ENCODE measurements around the gene SGIP1. TPM values are rescaled to one million over a fixed set of nuclear protein-coding genes. Genes with fewer than 3 reads are reported as not detected.

Gene SGIP1
- total and polyA plus RNA-seq, 2 experiments from 2014 or later: 2.4 to 6.1 TPM

DNA sequence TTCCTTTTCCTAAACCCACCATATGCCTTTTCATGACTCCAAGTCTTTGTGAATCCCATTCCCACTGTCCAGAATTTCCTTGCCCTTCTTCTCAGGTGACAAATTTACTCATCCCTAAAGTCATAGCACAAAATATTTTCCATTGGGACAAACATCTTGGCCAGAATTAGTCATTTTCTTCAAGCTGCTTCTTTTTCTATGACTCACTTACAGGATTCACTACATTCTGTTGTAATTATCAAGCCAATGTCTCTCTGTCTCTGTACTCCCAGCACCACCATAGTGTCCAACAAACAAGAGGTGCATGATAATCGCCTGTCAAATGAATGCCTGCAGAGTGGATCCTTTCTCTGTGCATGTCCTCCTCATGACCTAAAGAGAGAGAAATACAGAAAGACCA, 37.8 kb downstream of the SGIP1 start:
- TF ChIP-seq ETS1 (IDR thresholded peaks at IDR 0.05): no peak
- TF ChIP-seq REST (IDR thresholded peaks at IDR 0.05; ENCODE audit: unreplicated experiment): no peak
- TF ChIP-seq EZH2 (IDR thresholded peaks at IDR 0.05; ENCODE audit: low read depth, unreplicated experiment): no peak
- no peak for TF ChIP-seq STAT1 (IDR thresholded peaks at IDR 0.05; ENCODE audit: unreplicated experiment)
- TF ChIP-seq ZNF331 (CRISPR knock-in tag; IDR thresholded peaks at IDR 0.05; ENCODE audit: low read depth): no peak
- no peak for TF ChIP-seq EZH2phosphoT487 (IDR thresholded peaks at IDR 0.05; ENCODE audit: unreplicated experiment)
- no peak for TF ChIP-seq CTCF (conservative IDR thresholded peaks at IDR 0.05; ENCODE audit: low read depth in 2 of 2)
- TF ChIP-seq CREB1 (CRISPR knock-in tag; IDR thresholded peaks at IDR 0.05; ENCODE audit: low read depth): no peak
- TF ChIP-seq JUNB (IDR thresholded peaks at IDR 0.05; ENCODE audit: unreplicated experiment): no peak
- no peak for TF ChIP-seq ZNF462 (CRISPR knock-in tag; IDR thresholded peaks at IDR 0.05)
- TF ChIP-seq POLR2AphosphoS5 (IDR thresholded peaks at IDR 0.05; ENCODE audit: low read depth): no peak
- no peak for TF ChIP-seq ZNF114 (CRISPR knock-in tag; IDR thresholded peaks at IDR 0.05)
- TF ChIP-seq NANOG (IDR thresholded peaks at IDR 0.05; ENCODE audit: borderline replicate concordance): no peak
- Mint-ChIP-seq H3K4me1 (peaks cover 4% of the 10 kb centered on the region; the same call in 2 of the 3 replicates), H3K9me3 (no peaks in the 10 kb centered on the region; the same call in 2 of the 3 replicates), H3K27ac (no peak overlapping the region), H3K4me3 (no peak overlapping the region), H3K36me3 (ENCODE audit: low read depth) (no peaks in the 10 kb centered on the region), H3K27me3 (ENCODE audit: insufficient read depth, low read depth, poor library complexity) (no peaks in the 10 kb centered on the region)
- no peak for ATAC-seq
- Histone ChIP-seq H3K36me3 (ENCODE audit: insufficient read depth) (no peaks in the 10 kb centered on the region), H4K20me1 (replicated peaks; ENCODE audit: insufficient read depth) (no peaks in the 10 kb centered on the region), H3K27me3 (ENCODE audit: insufficient read depth) (no peaks in the 10 kb centered on the region), H3K9me2 (ENCODE audit: insufficient read depth) (no peaks in the 10 kb centered on the region), H3K4me3 (no peak overlapping the region), H3F3A (replicated peaks; ENCODE audit: low read depth) (no peaks in the 10 kb centered on the region), H3K79me2 (replicated peaks; ENCODE audit: insufficient read depth) (no peaks in the 10 kb centered on the region), H2AFZ (no peak overlapping the region), H3K27ac (ENCODE audit: low read depth) (no peak overlapping the region), H3K4me2 (no peak overlapping the region), H3K4me1 (ENCODE audit: insufficient read depth) (no peaks in the 10 kb centered on the region)
- DNase-seq (ENCODE audit: low spot score): no peak

Measured in GM23338 (cell line).